H1 (cell line): ENCODE data around the gene BABAM2. TPM values are rescaled to one million over a fixed set of nuclear protein-coding genes. Genes with fewer than 3 reads are reported as not detected.
"Not testable (repeated sequence)": the region's sequence is repeated elsewhere in the genome, so short reads cannot be mapped to it uniquely, and the experiment has no call there.

Source experiments
- CTCF ChIA-PET: fragments of 300-600 bp; sonication (Branson Sonifier 250); formaldehyde crosslinking; loops from one replicate; lab custom pipeline; 2021; ENCODE audit not compliant: partially characterized antibody; lab: Charles Lee
- POLR2A ChIA-PET: fragments of 300-600 bp; sonication (Branson Sonifier 250); formaldehyde crosslinking; loops from one replicate; lab custom pipeline; 2021; ENCODE audit warnings: inconsistent platforms; ENCODE audit not compliant: partially characterized antibody; lab: Charles Lee
- DNase-seq, 2 experiments: peaks; one replicate each; pipeline versions ENCODE4 v3.0.0 to v3.0.0-alpha.2; 2010 to 2022; ENCODE audit warnings: low spot score in 2 of 2, low read depth in 1 of 2, mixed read lengths in 1 of 2
- FAIRE-seq: peaks from 2 replicates; lab custom pipeline; 2011; peaks lifted over from hg19 to GRCh38; lab: Jason Lieb, UNC
- H2AFZ ChIP-seq: 2 replicates; pipeline ENCODE4 v1.8.1; 2012; ENCODE audit warnings: low read length, inconsistent platforms
- H2AK5ac ChIP-seq: 2 replicates; pipeline ENCODE4 v1.6.1; 2013; ENCODE audit warnings: low read depth, low read length
- H2BK120ac ChIP-seq: replicated peaks from 2 replicates; pipeline ENCODE3; 2013; ENCODE audit warnings: low read depth, low read length, inconsistent platforms
- H2BK12ac ChIP-seq: 2 replicates; pipeline ENCODE4 v1.6.1; 2013; ENCODE audit warnings: low read depth, low read length
- H2BK15ac ChIP-seq: 2 replicates; pipeline ENCODE4 v1.6.1; 2013; ENCODE audit warnings: low read length
- H2BK20ac ChIP-seq: 2 replicates; pipeline ENCODE4 v1.6.1; 2013; ENCODE audit warnings: low read length
- H2BK5ac ChIP-seq: 2 replicates; pipeline ENCODE4 v1.6.1; 2013; ENCODE audit warnings: low read depth, low read length
- H3K14ac ChIP-seq: 2 replicates; pipeline ENCODE4 v1.6.1; 2013; ENCODE audit warnings: inconsistent platforms; ENCODE audit not compliant: insufficient read length
- H3K18ac ChIP-seq: 2 replicates; pipeline ENCODE4 v1.6.1; 2013; ENCODE audit warnings: low read length; ENCODE audit errors: extremely low read depth
- H3K23ac ChIP-seq: 2 replicates; pipeline ENCODE4 v1.6.1; 2013; ENCODE audit warnings: inconsistent platforms; ENCODE audit not compliant: insufficient read length
- H3K23me2 ChIP-seq: 2 replicates; pipeline ENCODE4 v1.6.1; 2013; ENCODE audit warnings: low read depth, low read length
- H3K27ac ChIP-seq: 2 replicates; pipeline ENCODE4 v1.6.1; 2011; ENCODE audit warnings: low read depth, low read length, inconsistent platforms
- H3K27me3 ChIP-seq, 4 experiments: replicated peaks in 1 of 4; 1 replicate in 1 of 4; 2 replicates in 3 of 4; pipeline versions ENCODE4 v1.6.1 to v1.8.1; 2011 to 2013; ENCODE audit warnings: low read length in 3 of 4, mild to moderate bottlenecking in 3 of 4, inconsistent platforms in 2 of 4, mixed read lengths in 2 of 4, moderate library complexity in 1 of 4; ENCODE audit not compliant: control insufficient read depth in 3 of 4, insufficient read depth in 3 of 4; ENCODE audit errors: extremely low read depth in 1 of 4
- H3K36me3 ChIP-seq, 4 experiments: 2 replicates each; pipeline versions ENCODE4 v1.6.1 to v1.8.1; 2011 to 2013; ENCODE audit warnings: mild to moderate bottlenecking in 4 of 4, low read length in 3 of 4, moderate library complexity in 2 of 4, control low read depth in 1 of 4, inconsistent platforms in 1 of 4; ENCODE audit not compliant: insufficient read depth in 4 of 4, control insufficient read depth in 2 of 4
- H3K4ac ChIP-seq: replicated peaks from 2 replicates; pipeline ENCODE3; 2013; ENCODE audit warnings: low read length, low read depth, mixed read lengths, inconsistent platforms; ENCODE audit not compliant: insufficient read length
- H3K4me1 ChIP-seq, 4 experiments: replicated peaks in 1 of 4; 1 replicate in 1 of 4; 2 replicates in 3 of 4; pipeline versions ENCODE4 v1.6.1 to v1.8.1; 2011 to 2013; ENCODE audit warnings: low read length in 3 of 4, inconsistent platforms in 2 of 4, mixed read lengths in 1 of 4; ENCODE audit not compliant: insufficient read depth in 4 of 4, control insufficient read depth in 3 of 4
- H3K4me2 ChIP-seq, 2 experiments: 2 replicates each; pipeline versions ENCODE4 v1.6.1 to v1.8.1; 2011 to 2013; ENCODE audit warnings: low read depth in 2 of 2, low read length in 2 of 2, control low read depth in 1 of 2, inconsistent platforms in 1 of 2, mild to moderate bottlenecking in 1 of 2; ENCODE audit not compliant: insufficient read depth in 1 of 2
- H3K4me3 ChIP-seq, 4 experiments: fragments of 200-600, 300-600 bp in 1 of 4; sonication (generic), shearing (Covaris generic), sonication (Bioruptor Twin) in 1 of 4; 2 replicates each; pipeline versions ENCODE4 v1.5.1 to v1.8.1; 2011 to 2016; ENCODE audit warnings: low read length in 4 of 4, low read depth in 3 of 4, control low read depth in 2 of 4, inconsistent platforms in 2 of 4, mild to moderate bottlenecking in 2 of 4, mixed read lengths in 1 of 4, moderate library complexity in 1 of 4; ENCODE audit not compliant: insufficient read depth in 2 of 4; ENCODE audit errors: extremely low read depth in 1 of 4
- H3K56ac ChIP-seq: replicated peaks from 2 replicates; pipeline ENCODE3; 2013; ENCODE audit warnings: low read depth, mild to moderate bottlenecking, mixed read lengths, low read length, inconsistent platforms; ENCODE audit not compliant: insufficient read length
- H3K79me1 ChIP-seq: 2 replicates; pipeline ENCODE4 v1.6.1; 2013; ENCODE audit warnings: low read depth, low read length, control low read depth
- H3K79me2 ChIP-seq, 2 experiments: 2 replicates each; pipeline versions ENCODE4 v1.6.1 to v1.8.1; 2012 to 2013; ENCODE audit warnings: low read length in 2 of 2, mild to moderate bottlenecking in 2 of 2, inconsistent platforms in 1 of 2; ENCODE audit not compliant: insufficient read depth in 2 of 2, control insufficient read depth in 1 of 2
- H3K9ac ChIP-seq, 4 experiments: replicated peaks in 1 of 4; 1 replicate in 1 of 4; 2 replicates in 3 of 4; pipeline versions ENCODE4 v1.6.1 to v1.8.1; 2011 to 2013; ENCODE audit warnings: low read depth in 3 of 4, low read length in 3 of 4, control low read depth in 2 of 4, mild to moderate bottlenecking in 2 of 4, moderate library complexity in 2 of 4, inconsistent platforms in 1 of 4; ENCODE audit errors: extremely low read depth in 1 of 4
- H3K9me3 ChIP-seq, 2 experiments: 2 replicates each; pipeline versions ENCODE4 v1.6.1 to v1.8.1; 2012 to 2013; ENCODE audit warnings: mild to moderate bottlenecking in 2 of 2, moderate library complexity in 2 of 2, control low read depth in 1 of 2, inconsistent platforms in 1 of 2, low read depth in 1 of 2, low read length in 1 of 2, mixed read lengths in 1 of 2; ENCODE audit not compliant: insufficient read depth in 2 of 2
- H4K20me1 ChIP-seq, 2 experiments: replicated peaks in 1 of 2; 2 replicates each; pipeline versions ENCODE3 to v1.8.1; 2011 to 2013; ENCODE audit warnings: inconsistent platforms in 2 of 2, low read length in 2 of 2, mild to moderate bottlenecking in 1 of 2; ENCODE audit not compliant: insufficient read depth in 2 of 2, control insufficient read depth in 1 of 2
- H4K5ac ChIP-seq: 2 replicates; pipeline ENCODE4 v1.6.1; 2013; ENCODE audit warnings: low read length, low read depth, mixed read lengths, inconsistent platforms; ENCODE audit not compliant: insufficient read length
- H4K8ac ChIP-seq: 2 replicates; pipeline ENCODE4 v1.8.0; 2013; ENCODE audit warnings: mild to moderate bottlenecking, moderate library complexity, low read length, inconsistent platforms; ENCODE audit not compliant: insufficient read depth; ENCODE audit errors: extremely low read depth
- H4K91ac ChIP-seq: replicated peaks from 2 replicates; pipeline ENCODE3; 2013; ENCODE audit warnings: low read length, mixed read lengths, inconsistent platforms; ENCODE audit not compliant: insufficient read length
- WGBS, 2 experiments: shearing (Covaris generic) in 1 of 2; methylation state at CpG; one replicate each; pipeline versions ENCODE4 v1.1.6 to v1.1.7; 2013 to 2015; ENCODE audit warnings: low lambda C conversion rate in 2 of 2, mixed read lengths in 2 of 2, inconsistent platforms in 1 of 2, low coverage in 1 of 2, missing lambda C conversion rate in 1 of 2; ENCODE audit not compliant: insufficient replicate concordance in 2 of 2, insufficient coverage in 1 of 2, insufficient read length in 1 of 2; ENCODE audit errors: extremely low coverage in 1 of 2, missing lambda C conversion rate in 1 of 2; 5-methylcytosine and 5-hydroxymethylcytosine counted together
- polyA plus RNA-seq, 7 experiments: library from polyadenylated mRNA; depleted of rRNA in 3 of 7; stranded (reverse) in 5 of 7; unstranded in 2 of 7; fragments of >200 nt in 5 of 7; fragments of 200-250 nt in 2 of 7; gene quantifications; 1 replicate in 5 of 7; 2 replicates in 1 of 7; 4 replicates in 1 of 7; pipeline versions ENCODE4 v1.2.1 to v1.2.3, GENCODE V29; 2011 to 2013; ENCODE audit warnings: missing spikeins in 2 of 7, mixed read lengths in 2 of 7
- total RNA-seq: library from RNA; stranded (reverse); fragmentation: NEBNext Ultra II Directional; extraction: Animal tissue kit (Norgen Biotek cat#: 25700); gene quantifications from 2 replicates; pipeline ENCODE4 v1.2.1, GENCODE V29; 2021

The BABAM2 gene
- total and polyA plus RNA-seq, 2 of the 8 experiments (the other 6 are each of a cell fraction or from before 2014, with no cell fraction given) = 15.8 to 20.9 TPM

- FAIRE-seq, H3K23ac ChIP-seq, H3K4me1 ChIP-seq, CTCF ChIA-PET, H2BK120ac ChIP-seq, H2BK5ac ChIP-seq, H2AFZ ChIP-seq, H3K56ac ChIP-seq, H3K36me3 ChIP-seq, H3K79me2 ChIP-seq, H4K5ac ChIP-seq, H3K23me2 ChIP-seq, H2BK12ac ChIP-seq, H3K18ac ChIP-seq, H3K14ac ChIP-seq, H4K20me1 ChIP-seq, H3K9me3 ChIP-seq, H4K91ac ChIP-seq, H2AK5ac ChIP-seq, H3K79me1 ChIP-seq, H3K27me3 ChIP-seq, H3K4ac ChIP-seq, DNase-seq, POLR2A ChIA-PET, H3K4me3 ChIP-seq, H2BK20ac ChIP-seq, H3K27ac ChIP-seq, H3K9ac ChIP-seq, H4K8ac ChIP-seq, H3K4me2 ChIP-seq, H2BK15ac ChIP-seq: not testable (repeated sequence)
- WGBS, 2 experiments = 93% methylated on average over 11 of the region's 11 CpGs; no CpG with 5 or more reads in 1 of the 2 experiments
Measured at GRCh38 chr2:28335265-28335664, 444.7 kb downstream of the BABAM2 start.
